Natural killer cell (primary cell): ENCODE data around the gene SERPINI1. TPM values are rescaled to one million over a fixed set of nuclear protein-coding genes. Genes with fewer than 3 reads are reported as not detected.

Source experiments
- ATAC-seq, 3 donors: fragments of 150-1000 bp in 2 of 3; fragments of 200-7000 bp in 1 of 3; cut with Tn5 transposase; 1 replicate in 1 of 3; 2 replicates in 2 of 3; pipeline ENCODE4 v1.10.0; 2021; ENCODE audit warnings: mild to moderate bottlenecking in 2 of 3, moderate library complexity in 2 of 3
- DNase-seq, 2 donors: peaks; one replicate each; pipeline versions ENCODE4 v3.0.0 to v3.0.0-alpha.2; 2013 to 2021; ENCODE audit warnings: mixed read lengths in 1 of 2
- H3K27ac ChIP-seq: one replicate; pipeline ENCODE4 v1.5.1; 2013; ENCODE audit warnings: mild to moderate bottlenecking, low read length
- H3K27me3 ChIP-seq: one replicate; pipeline ENCODE4 v1.6.1; 2013; ENCODE audit warnings: low read length; ENCODE audit not compliant: control insufficient read depth, insufficient read depth
- H3K36me3 ChIP-seq: one replicate; pipeline ENCODE4 v1.6.1; 2013; ENCODE audit warnings: low read length; ENCODE audit not compliant: control insufficient read depth, insufficient read depth
- H3K4me1 ChIP-seq: one replicate; pipeline ENCODE4 v1.6.1; 2013; ENCODE audit warnings: low read length; ENCODE audit not compliant: control insufficient read depth, insufficient read depth
- H3K4me3 ChIP-seq: one replicate; pipeline ENCODE4 v1.5.1; 2013; ENCODE audit warnings: low read length
- H3K9me3 ChIP-seq: one replicate; pipeline ENCODE4 v1.6.1; 2013; ENCODE audit warnings: low read length; ENCODE audit not compliant: control insufficient read depth, insufficient read depth
- H3K27ac Mint-ChIP-seq, 2 donors: one replicate each; pipeline ENCODE4 v1.8.0; 2022; ENCODE audit warnings: mild to moderate bottlenecking in 2 of 2, mixed read lengths in 2 of 2, moderate library complexity in 1 of 2
- H3K27me3 Mint-ChIP-seq, 2 donors: one replicate each; pipeline ENCODE4 v1.8.0; 2022; ENCODE audit warnings: low read depth in 2 of 2, mixed read lengths in 2 of 2
- H3K36me3 Mint-ChIP-seq: one replicate; pipeline ENCODE4 v1.8.0; 2022; ENCODE audit warnings: mixed read lengths
- H3K4me1 Mint-ChIP-seq, 2 donors: one replicate each; pipeline ENCODE4 v1.8.0; 2022; ENCODE audit warnings: mixed read lengths in 2 of 2
- H3K4me3 Mint-ChIP-seq: one replicate; pipeline ENCODE4 v1.8.0; 2022; ENCODE audit warnings: mild to moderate bottlenecking, moderate library complexity, mixed read lengths
- H3K9me3 Mint-ChIP-seq, 2 donors: one replicate each; pipeline ENCODE4 v1.8.0; 2022; ENCODE audit warnings: mixed read lengths in 2 of 2
- WGBS: methylation state at CpG from one replicate; pipeline ENCODE4 v1.1.7; 2013; ENCODE audit warnings: missing lambda C conversion rate; ENCODE audit not compliant: insufficient coverage; 5-methylcytosine and 5-hydroxymethylcytosine counted together
- intact Hi-C: fragments of 100-400 bp; cut with micrococcal nuclease; formaldehyde crosslinking; loops from one replicate; pipeline ENCODE4 v1.14.2; 2022
- total RNA-seq, 4 donors: library from RNA; stranded (reverse); fragments of 120-200 nt in 1 of 4; gene quantifications; one replicate each; pipeline versions ENCODE4 v1.2.3 to v1.2.4, GENCODE V29; 2013 to 2022
- TF ChIP-seq, protein P1 (sequence below): fragments of 200-600 bp; IDR thresholded peaks from one replicate; pipeline ENCODE4 v1.8.0; 2022; ENCODE audit warnings: antibody characterized with exemption

Gene SERPINI1
- total RNA-seq, 3 donors from 2014 or later (not counting 1 experiment from before 2014, with no cell fraction given) = 5.6 to 9.3 (median 8.5) TPM

GRCh38 chr3:167864552-167864874 lies 129.0 kb downstream of the SERPINI1 start:
- ATAC-seq (no peak), DNase-seq (no peak)
- no peaks in the 10 kb centered on the region for H3K9me3 ChIP-seq
- no CpG with 5 or more reads among the region's 1 CpG for WGBS
- no peaks in the 10 kb centered on the region for H3K36me3 Mint-ChIP-seq
- intact Hi-C loops = no loop called here
- no peak overlapping the region for H3K4me3 ChIP-seq
- H3K4me1 ChIP-seq = no peaks in the 10 kb centered on the region
- H3K27ac Mint-ChIP-seq = no peak overlapping the region
- H3K27me3 ChIP-seq = no peaks in the 10 kb centered on the region
- H3K9me3 Mint-ChIP-seq = no peaks in the 10 kb centered on the region
- H3K27ac ChIP-seq = no peak overlapping the region
- H3K4me3 Mint-ChIP-seq = no peak overlapping the region
- no peaks in the 10 kb centered on the region for H3K36me3 ChIP-seq
- TF ChIP-seq, protein P1, sequence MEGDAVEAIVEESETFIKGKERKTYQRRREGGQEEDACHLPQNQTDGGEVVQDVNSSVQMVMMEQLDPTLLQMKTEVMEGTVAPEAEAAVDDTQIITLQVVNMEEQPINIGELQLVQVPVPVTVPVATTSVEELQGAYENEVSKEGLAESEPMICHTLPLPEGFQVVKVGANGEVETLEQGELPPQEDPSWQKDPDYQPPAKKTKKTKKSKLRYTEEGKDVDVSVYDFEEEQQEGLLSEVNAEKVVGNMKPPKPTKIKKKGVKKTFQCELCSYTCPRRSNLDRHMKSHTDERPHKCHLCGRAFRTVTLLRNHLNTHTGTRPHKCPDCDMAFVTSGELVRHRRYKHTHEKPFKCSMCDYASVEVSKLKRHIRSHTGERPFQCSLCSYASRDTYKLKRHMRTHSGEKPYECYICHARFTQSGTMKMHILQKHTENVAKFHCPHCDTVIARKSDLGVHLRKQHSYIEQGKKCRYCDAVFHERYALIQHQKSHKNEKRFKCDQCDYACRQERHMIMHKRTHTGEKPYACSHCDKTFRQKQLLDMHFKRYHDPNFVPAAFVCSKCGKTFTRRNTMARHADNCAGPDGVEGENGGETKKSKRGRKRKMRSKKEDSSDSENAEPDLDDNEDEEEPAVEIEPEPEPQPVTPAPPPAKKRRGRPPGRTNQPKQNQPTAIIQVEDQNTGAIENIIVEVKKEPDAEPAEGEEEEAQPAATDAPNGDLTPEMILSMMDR = no peak
- no peaks in the 10 kb centered on the region for H3K4me1 Mint-ChIP-seq
- peaks cover 0 to 2% of the 10 kb centered on the region in 2 donors for H3K27me3 Mint-ChIP-seq

- TF ChIP-seq, protein P1 = no peak
- WGBS = no CpG with 5 or more reads among the region's 1 CpG
- intact Hi-C loops = no loop called here
- peaks cover 0 to 2% of the 10 kb centered on the region in 2 donors for H3K27me3 Mint-ChIP-seq
- H3K4me1 Mint-ChIP-seq = no peaks in the 10 kb centered on the region
- no peak overlapping the region for H3K27ac Mint-ChIP-seq
- Histone ChIP-seq H3K27me3 (no peaks in the 10 kb centered on the region), H3K4me1 (no peaks in the 10 kb centered on the region), H3K36me3 (no peaks in the 10 kb centered on the region), H3K9me3 (no peaks in the 10 kb centered on the region), H3K4me3 (no peak overlapping the region), H3K27ac (no peak overlapping the region)
- no peak for ATAC-seq
- DNase-seq = no peak
- no peak overlapping the region for H3K4me3 Mint-ChIP-seq
- no peaks in the 10 kb centered on the region for H3K36me3 Mint-ChIP-seq
- no peaks in the 10 kb centered on the region for H3K9me3 Mint-ChIP-seq
These were observed 130.8 kb downstream of the SERPINI1 start for GRCh38 chr3:167866331-167866730.

GRCh38 chr3:167867981-167868380 lies 132.5 kb downstream of the SERPINI1 start:
- no peaks in the 10 kb centered on the region for H3K36me3 ChIP-seq
- ATAC-seq (no peak), DNase-seq (no peak)
- Mint-ChIP-seq H3K27ac (no peak overlapping the region), H3K4me1 (no peaks in the 10 kb centered on the region), H3K36me3 (no peaks in the 10 kb centered on the region), H3K9me3 (no peaks in the 10 kb centered on the region), H3K4me3 (no peak overlapping the region), H3K27me3 (peaks cover 0 to 2% of the 10 kb centered on the region in 2 donors)
- no peaks in the 10 kb centered on the region for H3K9me3 ChIP-seq
- WGBS = no CpG with 5 or more reads among the region's 1 CpG
- H3K4me1 ChIP-seq = no peaks in the 10 kb centered on the region
- no peaks in the 10 kb centered on the region for H3K27me3 ChIP-seq
- TF ChIP-seq, protein P1 = no peak
- intact Hi-C loops = no loop called here
- no peak overlapping the region for H3K4me3 ChIP-seq
- no peak overlapping the region for H3K27ac ChIP-seq

DNA sequence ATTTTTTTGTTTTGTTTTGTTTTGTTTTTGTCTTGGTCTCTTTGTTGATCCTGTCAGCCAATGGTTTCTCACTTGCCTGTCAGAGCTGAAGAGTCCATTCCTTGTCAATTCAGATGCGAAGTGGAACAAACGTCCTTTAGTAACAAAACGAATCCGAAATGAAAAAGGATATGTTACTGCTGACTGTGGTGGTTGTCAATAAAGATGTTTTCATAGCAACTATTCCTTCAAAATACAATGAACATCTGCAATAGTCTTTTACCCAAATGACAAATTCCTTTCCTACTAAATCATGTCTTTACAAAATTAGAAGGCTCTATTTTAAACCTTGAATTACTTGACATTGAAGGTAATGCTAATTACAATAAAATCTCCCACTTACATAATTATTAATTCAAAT lies 134.7 kb downstream of the SERPINI1 start:
- no peaks in the 10 kb centered on the region for H3K9me3 Mint-ChIP-seq
- Histone ChIP-seq H3K36me3 (no peaks in the 10 kb centered on the region), H3K27me3 (no peaks in the 10 kb centered on the region), H3K4me1 (no peaks in the 10 kb centered on the region), H3K4me3 (no peak overlapping the region), H3K9me3 (no peaks in the 10 kb centered on the region), H3K27ac (no peak overlapping the region)
- TF ChIP-seq, protein P1 = no peak
- peaks cover 0 to 2% of the 10 kb centered on the region in 2 donors for H3K27me3 Mint-ChIP-seq
- H3K4me3 Mint-ChIP-seq = no peak overlapping the region
- WGBS = 94% methylated on average over 2 of the region's 4 CpGs
- no peak for ATAC-seq
- no peaks in the 10 kb centered on the region for H3K4me1 Mint-ChIP-seq
- no peak overlapping the region for H3K27ac Mint-ChIP-seq
- intact Hi-C loops = no loop called here
- H3K36me3 Mint-ChIP-seq = no peaks in the 10 kb centered on the region
- DNase-seq = no peak
